IMR-90 (cell line): ENCODE data around the gene GBE1. TPM values are rescaled to one million over a fixed set of nuclear protein-coding genes. Genes with fewer than 3 reads are reported as not detected.

Experiments used
- ATAC-seq: fragments of 200-7000 bp; cut with Tn5 transposase; 2 replicates; pipeline ENCODE4 v1.9.1; 2020; ENCODE audit warnings: low read depth, mild to moderate bottlenecking, moderate library complexity
- BruUV-seq: library from RNA; stranded (reverse); fragments of 400-500 nt; replicated peaks from 2 replicates; lab custom pipeline; 2021; lab: Mats Ljungman, UMichigan
- CTCF ChIA-PET: fragments of 300-600 bp; formaldehyde crosslinking; extraction: SDS; loops from one replicate; lab custom pipeline; 2021; ENCODE audit warnings: antibody characterized with exemption; lab: Yijun Ruan, JAX
- POLR2A ChIA-PET: fragments of 300-600 bp; sonication (Branson Sonifier 250); formaldehyde crosslinking; loops from one replicate; lab custom pipeline; 2022; ENCODE audit warnings: antibody characterized with exemption; ENCODE audit not compliant: unreplicated experiment; lab: Charles Lee
- DNase-seq: peaks from one replicate; pipeline ENCODE4 v3.0.0; 2013
- H2AFZ ChIP-seq: replicated peaks from 2 replicates; pipeline ENCODE3; 2013; ENCODE audit warnings: low read length, mild to moderate bottlenecking; ENCODE audit not compliant: poor library complexity
- H2AK5ac ChIP-seq: 2 replicates; pipeline ENCODE4 v1.6.1; 2013; ENCODE audit warnings: low read depth, low read length, inconsistent platforms
- H2AK9ac ChIP-seq: replicated peaks from 2 replicates; pipeline ENCODE3; 2013; ENCODE audit warnings: mild to moderate bottlenecking, low read depth, low read length, moderate library complexity; ENCODE audit not compliant: poor library complexity
- H2BK120ac ChIP-seq: 2 replicates; pipeline ENCODE4 v1.6.1; 2013; ENCODE audit warnings: low read depth, low read length, inconsistent platforms
- H2BK15ac ChIP-seq: 3 replicates; pipeline ENCODE4 v1.6.1; 2013; ENCODE audit warnings: low read depth, low read length, inconsistent platforms
- H2BK20ac ChIP-seq: 2 replicates; pipeline ENCODE4 v1.6.1; 2013; ENCODE audit warnings: low read depth, mild to moderate bottlenecking, inconsistent platforms, low read length, moderate library complexity
- H2BK5ac ChIP-seq: 2 replicates; pipeline ENCODE4 v1.6.1; 2013; ENCODE audit warnings: mild to moderate bottlenecking, low read depth, low read length, inconsistent platforms; ENCODE audit not compliant: poor library complexity, severe bottlenecking
- H3K14ac ChIP-seq: replicated peaks from 2 replicates; pipeline ENCODE4 v1.6.1; 2013; ENCODE audit warnings: low read depth, low read length, inconsistent platforms
- H3K18ac ChIP-seq: 2 replicates; pipeline ENCODE4 v1.6.1; 2013; ENCODE audit warnings: low read depth, low read length, control low read depth
- H3K23ac ChIP-seq: 2 replicates; pipeline ENCODE4 v1.6.1; 2013; ENCODE audit warnings: low read depth, low read length, inconsistent platforms
- H3K27ac ChIP-seq: 2 replicates; pipeline ENCODE4 v1.5.1; 2013; ENCODE audit warnings: mild to moderate bottlenecking, control low read depth, low read length; ENCODE audit not compliant: insufficient read depth
- H3K27me3 ChIP-seq: 2 replicates; pipeline ENCODE4 v1.6.1; 2013; ENCODE audit warnings: low read length; ENCODE audit not compliant: control insufficient read depth, insufficient read depth
- H3K36me3 ChIP-seq: 2 replicates; pipeline ENCODE4 v1.6.1; 2013; ENCODE audit warnings: low read length, mixed read lengths; ENCODE audit not compliant: control insufficient read depth, insufficient read depth
- H3K4ac ChIP-seq: 2 replicates; pipeline ENCODE4 v1.6.1; 2013; ENCODE audit warnings: low read depth, low read length, inconsistent platforms
- H3K4me1 ChIP-seq: 2 replicates; pipeline ENCODE4 v1.6.1; 2013; ENCODE audit warnings: low read length, mixed read lengths; ENCODE audit not compliant: control insufficient read depth, insufficient read depth
- H3K4me2 ChIP-seq: 2 replicates; pipeline ENCODE4 v1.6.1; 2013; ENCODE audit warnings: low read depth, mild to moderate bottlenecking, control low read depth, low read length, moderate library complexity
- H3K4me3 ChIP-seq: 2 replicates; pipeline ENCODE4 v1.5.1; 2013; ENCODE audit warnings: low read depth, mild to moderate bottlenecking, control low read depth, low read length, moderate library complexity; ENCODE audit not compliant: insufficient read depth
- H3K56ac ChIP-seq: 2 replicates; pipeline ENCODE4 v1.6.1; 2013; ENCODE audit warnings: low read length, inconsistent platforms; ENCODE audit not compliant: insufficient read depth; ENCODE audit errors: extremely low read depth
- H3K79me1 ChIP-seq, 2 experiments: 2 replicates each; pipeline ENCODE4 v1.6.1; 2013; ENCODE audit warnings: low read length in 2 of 2, inconsistent platforms in 1 of 2, low read depth in 1 of 2
- H3K9ac ChIP-seq: 2 replicates; pipeline ENCODE4 v1.6.1; 2013; ENCODE audit warnings: low read depth, low read length, control low read depth
- H3K9me1 ChIP-seq: 2 replicates; pipeline ENCODE4 v1.6.1; 2013; ENCODE audit warnings: low read length, inconsistent platforms; ENCODE audit not compliant: insufficient read depth
- H3K9me3 ChIP-seq: 2 replicates; pipeline ENCODE4 v1.6.1; 2013; ENCODE audit warnings: low read length; ENCODE audit not compliant: control insufficient read depth, insufficient read depth
- H4K20me1 ChIP-seq: 2 replicates; pipeline ENCODE4 v1.6.1; 2013; ENCODE audit warnings: low read length, inconsistent platforms; ENCODE audit not compliant: insufficient read depth
- H4K5ac ChIP-seq: 2 replicates; pipeline ENCODE4 v1.6.1; 2013; ENCODE audit warnings: mild to moderate bottlenecking, low read depth, low read length, control low read depth
- H4K8ac ChIP-seq, 2 experiments: 2 replicates each; pipeline ENCODE4 v1.6.1; 2013; ENCODE audit warnings: low read depth in 2 of 2, low read length in 2 of 2, control low read depth in 1 of 2, inconsistent platforms in 1 of 2
- H4K91ac ChIP-seq: 2 replicates; pipeline ENCODE4 v1.6.1; 2013; ENCODE audit warnings: low read depth, low read length, inconsistent platforms; ENCODE audit not compliant: insufficient read depth
- BHLHE40 ChIP-seq: fragments of 150-350 bp; IDR thresholded peaks from 2 replicates; pipeline ENCODE4 v1.6.1; 2016; ENCODE audit warnings: mild to moderate bottlenecking, low read depth, low read length
- CEBPB ChIP-seq: IDR thresholded peaks from 2 replicates; pipeline ENCODE4 v1.6.1; 2012; ENCODE audit warnings: low read depth, low read length, improper control_type of control experiment
- CHD1 ChIP-seq: IDR thresholded peaks from 2 replicates; pipeline ENCODE4 v1.6.1; 2012; ENCODE audit warnings: low read depth, low read length, improper control_type of control experiment
- FOS ChIP-seq: fragments of 150-350 bp; IDR thresholded peaks from 2 replicates; pipeline ENCODE4 v1.6.1; 2016; ENCODE audit warnings: low read depth, low read length
- MAFK ChIP-seq: IDR thresholded peaks from 2 replicates; pipeline ENCODE4 v1.6.1; 2012; ENCODE audit warnings: low read depth, low read length, improper control_type of control experiment
- MAZ ChIP-seq: IDR thresholded peaks from 2 replicates; pipeline ENCODE4 v1.6.1; 2012; ENCODE audit warnings: low read depth, mild to moderate bottlenecking, low read length, improper control_type of control experiment, moderate library complexity, borderline replicate concordance
- MXI1 ChIP-seq: IDR thresholded peaks from 2 replicates; pipeline ENCODE4 v1.6.1; 2012; ENCODE audit warnings: low read depth, mild to moderate bottlenecking, low read length, moderate library complexity, borderline replicate concordance
- POLR2A ChIP-seq: IDR thresholded peaks from 2 replicates; pipeline ENCODE4 v1.6.1; 2012; ENCODE audit warnings: mild to moderate bottlenecking, low read depth, low read length
- RCOR1 ChIP-seq: IDR thresholded peaks from 2 replicates; pipeline ENCODE4 v1.6.1; 2012; ENCODE audit warnings: mild to moderate bottlenecking, low read length, improper control_type of control experiment; ENCODE audit not compliant: insufficient replicate concordance
- RFX5 ChIP-seq: IDR thresholded peaks from 2 replicates; pipeline ENCODE4 v1.8.0; 2012; ENCODE audit warnings: low read depth, mild to moderate bottlenecking, low read length, moderate library complexity
- SMC3 ChIP-seq: fragments of 150-350 bp; IDR thresholded peaks from 2 replicates; pipeline ENCODE4 v1.6.1; 2016; ENCODE audit warnings: low read depth, mild to moderate bottlenecking, antibody characterized with exemption, low read length, moderate library complexity
- USF2 ChIP-seq: fragments of 150-350 bp; IDR thresholded peaks from 2 replicates; pipeline ENCODE4 v1.6.1; 2017; ENCODE audit warnings: mild to moderate bottlenecking, antibody characterized with exemption, low read length, low read depth
- WGBS, 2 experiments: methylation state at CpG; one replicate each; pipeline versions ENCODE4 v1.1.5 to v1.1.7; 2013; ENCODE audit warnings: missing lambda C conversion rate in 2 of 2; ENCODE audit not compliant: insufficient read length in 1 of 2; ENCODE audit errors: extremely low coverage in 2 of 2; 5-methylcytosine and 5-hydroxymethylcytosine counted together
- dilution Hi-C: fragments of 300-500 bp; cut with HindIII; formaldehyde crosslinking; loops from one replicate; pipeline ENCODE4 v1.14.3; 2018; ENCODE audit warnings: low sequenced_read_pairs; ENCODE audit not compliant: unreplicated experiment
- in situ Hi-C: fragments of 300-500 bp; cut with MboI; formaldehyde crosslinking; loops from 3 replicates; pipeline ENCODE4 v1.14.3; 2019; ENCODE audit warnings: low sequenced_read_pairs, inconsistent platforms, mixed read lengths
- intact Hi-C: fragments of 100-400 bp; cut with micrococcal nuclease; formaldehyde crosslinking; loops from 2 replicates; pipeline ENCODE4 v1.10.0; 2022
- polyA plus RNA-seq, 3 experiments: library from polyadenylated mRNA; depleted of rRNA; stranded (reverse); fragments of >200 nt; gene quantifications; 2 replicates each; pipeline ENCODE4 v1.2.3, GENCODE V29; 2012; ENCODE audit warnings: low replicate concordance in 1 of 3
- total RNA-seq: library from RNA; depleted of rRNA; stranded (reverse); fragments of >200 nt; gene quantifications from 2 replicates; pipeline ENCODE4 v1.2.3, GENCODE V29; 2012
- TF ChIP-seq, protein P1 (sequence below): fragments of 150-350 bp; IDR thresholded peaks from 2 replicates; pipeline ENCODE4 v1.6.1; 2016; ENCODE audit warnings: low read depth, mild to moderate bottlenecking, low read length, moderate library complexity, borderline replicate concordance
- TF ChIP-seq, protein P2 (sequence below): conservative IDR thresholded peaks from 2 replicates; pipeline ENCODE4 v1.5.1; 2012; ENCODE audit warnings: mild to moderate bottlenecking, low read depth, low read length, improper control_type of control experiment

Gene GBE1
- total and polyA plus RNA-seq, 2 of the 4 experiments (the other 2 are of a cell fraction), result 36.7 to 90.3 TPM

DNA sequence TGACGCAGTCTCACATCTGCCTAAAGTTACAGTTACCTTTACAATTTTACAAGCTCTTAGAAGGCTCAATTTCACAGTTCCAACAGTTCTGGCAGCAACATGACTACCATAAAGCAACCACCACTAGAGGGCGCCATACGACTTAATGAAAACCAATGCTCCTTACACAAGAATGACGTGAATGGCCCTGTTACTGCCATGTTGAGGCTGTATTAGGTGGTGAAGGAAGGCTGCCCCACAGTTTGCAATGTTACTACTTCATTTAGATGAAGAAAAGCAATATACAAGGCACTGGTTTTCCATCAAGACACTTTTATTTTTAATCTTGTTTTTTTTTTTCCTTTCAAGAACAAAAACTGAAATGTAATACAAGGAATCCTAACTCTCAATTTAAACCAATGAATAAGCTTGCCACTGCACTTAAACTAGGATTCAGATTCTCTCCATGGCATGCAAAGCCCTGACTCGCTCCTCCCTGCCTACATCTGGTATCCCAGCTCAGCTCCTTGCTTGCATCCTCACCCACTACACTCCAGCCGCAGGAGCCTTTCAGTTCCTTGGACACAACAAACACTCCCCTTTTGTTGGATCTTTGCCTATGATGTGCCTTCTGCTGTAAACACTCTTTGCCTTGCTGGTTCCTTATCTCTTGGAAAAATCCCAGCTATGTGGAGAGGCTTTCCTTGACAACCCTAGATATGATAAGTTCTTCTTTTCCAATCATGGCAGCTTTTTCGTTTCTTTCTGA is 270.7 kb downstream of the GBE1 start:
- 42% methylated on average over 2 of the region's 7 CpGs; no CpG with 5 or more reads in 1 of the 2 experiments for WGBS, 2 experiments
- ATAC-seq, result peak; percentile 85
- no peaks in the 10 kb centered on the region for H3K27me3 ChIP-seq
- H3K4me3 ChIP-seq, result no peak overlapping the region
- no peaks in the 10 kb centered on the region for H3K9me1 ChIP-seq
- peaks cover 0 to 5% of the 10 kb centered on the region in 2 experiments; a peak in 1 of 4 replicates for H3K79me1 ChIP-seq
- no peak overlapping the region for H2AFZ ChIP-seq
- POLR2A ChIA-PET, result interaction anchor here (0.6 kb wide), 2 partner anchors 17 to 22 kb away, joined by 3 to 4 read pairs; no protein-coding TSS in a partner anchor
- H2BK15ac ChIP-seq, result no peak overlapping the region
- dilution Hi-C loops, result no loop called here
- in situ Hi-C loops, result no loop called here
- no peak overlapping the region for H3K56ac ChIP-seq
- H3K4me1 ChIP-seq, result 0 out of 2 replicates have a peak, but pooled peaks cover 2% of the 10 kb centered on the region
- no peak overlapping the region for H2AK5ac ChIP-seq
- no peak overlapping the region for H3K9ac ChIP-seq
- H3K18ac ChIP-seq, result no peak overlapping the region
- H3K4me2 ChIP-seq, result no peak overlapping the region
- H2AK9ac ChIP-seq, result no peak overlapping the region
- H2BK120ac ChIP-seq, result no peak overlapping the region
- H4K20me1 ChIP-seq, result no peaks in the 10 kb centered on the region; the same call in 1 of the 2 replicates
- BruUV-seq, result no TSS peak
- no peak overlapping the region for H4K91ac ChIP-seq
- no peak overlapping the region for H4K8ac ChIP-seq
- H3K27ac ChIP-seq, result no peak overlapping the region
- intact Hi-C loops, result loop anchor here (1.0 to 2.0 kb wide), 4 partner anchors 153 to 643 kb away; partner anchors contain the start of gene GBE1
- no peak overlapping the region for H3K4ac ChIP-seq
- peaks cover 1% of the 10 kb centered on the region; the same call in 1 of the 2 replicates for H3K36me3 ChIP-seq
- DNase-seq, result peak; percentile 89
- H3K9me3 ChIP-seq, result no peaks in the 10 kb centered on the region
- CTCF ChIA-PET, result interaction anchor here (0.5 to 2.4 kb wide), 13 partner anchors 10 to 1025 kb away, joined by 3 to 6 read pairs (median 3); no protein-coding TSS in a partner anchor
- 0 out of 2 replicates have a peak overlapping the region, but pooled peaks have one; percentile 20 for H3K14ac ChIP-seq
- peak overlapping the region; percentile 28 for H2BK5ac ChIP-seq
- H4K5ac ChIP-seq, result no peak overlapping the region
- H2BK20ac ChIP-seq, result no peak overlapping the region
- H3K23ac ChIP-seq, result no peak overlapping the region
- peak; percentile 35 for TF ChIP-seq SMC3
- no peak for TF ChIP-seq USF2
- TF ChIP-seq FOS, result no peak
- TF ChIP-seq, protein P1, sequence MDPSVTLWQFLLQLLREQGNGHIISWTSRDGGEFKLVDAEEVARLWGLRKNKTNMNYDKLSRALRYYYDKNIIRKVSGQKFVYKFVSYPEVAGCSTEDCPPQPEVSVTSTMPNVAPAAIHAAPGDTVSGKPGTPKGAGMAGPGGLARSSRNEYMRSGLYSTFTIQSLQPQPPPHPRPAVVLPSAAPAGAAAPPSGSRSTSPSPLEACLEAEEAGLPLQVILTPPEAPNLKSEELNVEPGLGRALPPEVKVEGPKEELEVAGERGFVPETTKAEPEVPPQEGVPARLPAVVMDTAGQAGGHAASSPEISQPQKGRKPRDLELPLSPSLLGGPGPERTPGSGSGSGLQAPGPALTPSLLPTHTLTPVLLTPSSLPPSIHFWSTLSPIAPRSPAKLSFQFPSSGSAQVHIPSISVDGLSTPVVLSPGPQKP, result no peak
- TF ChIP-seq POLR2A, result no peak
- TF ChIP-seq MXI1, result no peak
- TF ChIP-seq MAFK, result no peak
- TF ChIP-seq CEBPB, result peak; percentile 55; the same call in 1 of the 2 replicates
- no peak for TF ChIP-seq RFX5
- no peak for TF ChIP-seq RCOR1
- TF ChIP-seq BHLHE40, result no peak
- TF ChIP-seq, protein P2, sequence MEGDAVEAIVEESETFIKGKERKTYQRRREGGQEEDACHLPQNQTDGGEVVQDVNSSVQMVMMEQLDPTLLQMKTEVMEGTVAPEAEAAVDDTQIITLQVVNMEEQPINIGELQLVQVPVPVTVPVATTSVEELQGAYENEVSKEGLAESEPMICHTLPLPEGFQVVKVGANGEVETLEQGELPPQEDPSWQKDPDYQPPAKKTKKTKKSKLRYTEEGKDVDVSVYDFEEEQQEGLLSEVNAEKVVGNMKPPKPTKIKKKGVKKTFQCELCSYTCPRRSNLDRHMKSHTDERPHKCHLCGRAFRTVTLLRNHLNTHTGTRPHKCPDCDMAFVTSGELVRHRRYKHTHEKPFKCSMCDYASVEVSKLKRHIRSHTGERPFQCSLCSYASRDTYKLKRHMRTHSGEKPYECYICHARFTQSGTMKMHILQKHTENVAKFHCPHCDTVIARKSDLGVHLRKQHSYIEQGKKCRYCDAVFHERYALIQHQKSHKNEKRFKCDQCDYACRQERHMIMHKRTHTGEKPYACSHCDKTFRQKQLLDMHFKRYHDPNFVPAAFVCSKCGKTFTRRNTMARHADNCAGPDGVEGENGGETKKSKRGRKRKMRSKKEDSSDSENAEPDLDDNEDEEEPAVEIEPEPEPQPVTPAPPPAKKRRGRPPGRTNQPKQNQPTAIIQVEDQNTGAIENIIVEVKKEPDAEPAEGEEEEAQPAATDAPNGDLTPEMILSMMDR, result peak; percentile 78
- no peak for TF ChIP-seq CHD1
- no peak for TF ChIP-seq MAZ
